ENCODE data around the gene RHBDD3.

- TF ChIP-seq CTCF (IDR thresholded peaks at IDR 0.05) (no peak), POLR2A (IDR thresholded peaks at IDR 0.05) (no peak), EP300 (IDR thresholded peaks at IDR 0.05) (no peak)
Measured at GRCh38 chr22:29260601-29261315, 7.0 kb downstream of the RHBDD3 start.
